Fibroblast of lung (primary cell): ENCODE measurements around the gene TLL1. TPM values are rescaled to one million over a fixed set of nuclear protein-coding genes. Genes with fewer than 3 reads are reported as not detected.

ENCODE experiments used
- DNase-seq, 2 donors: peaks; one replicate each; pipeline versions ENCODE4 v3.0.0 to v3.0.0-alpha.2; 2010; ENCODE audit warnings: low read depth in 2 of 2
- H2AFZ ChIP-seq: 2 replicates; pipeline ENCODE4 v1.5.1; 2012; ENCODE audit warnings: low read length, control low read depth, inconsistent platforms
- H3K27ac ChIP-seq: 2 replicates; pipeline ENCODE4 v1.5.1; 2011; ENCODE audit warnings: low read length, control low read depth; ENCODE audit not compliant: insufficient read depth
- H3K27me3 ChIP-seq: 2 replicates; pipeline ENCODE4 v1.5.1; 2011; ENCODE audit warnings: mild to moderate bottlenecking, low read length; ENCODE audit not compliant: control insufficient read depth, insufficient read depth
- H3K36me3 ChIP-seq: 2 replicates; pipeline ENCODE4 v1.5.1; 2011; ENCODE audit warnings: low read length; ENCODE audit not compliant: control insufficient read depth, insufficient read depth
- H3K4me1 ChIP-seq: 2 replicates; pipeline ENCODE4 v1.5.1; 2011; ENCODE audit warnings: low read length; ENCODE audit not compliant: control insufficient read depth, insufficient read depth; ENCODE audit errors: extremely low read depth
- H3K4me2 ChIP-seq: 2 replicates; pipeline ENCODE4 v1.5.1; 2011; ENCODE audit warnings: low read length, control low read depth; ENCODE audit not compliant: insufficient read depth; ENCODE audit errors: extremely low read depth
- H3K4me3 ChIP-seq, 4 experiments: fragments of 200-600 bp in 1 of 4; sonication (generic) in 1 of 4; replicated peaks in 1 of 4; 2 replicates each; pipeline ENCODE4 v1.5.1; 2011 to 2016; ENCODE audit warnings: low read length in 4 of 4, low read depth in 3 of 4, mild to moderate bottlenecking in 3 of 4, control low read depth in 2 of 4, inconsistent platforms in 1 of 4, mixed read lengths in 1 of 4; ENCODE audit not compliant: insufficient read depth in 1 of 4; ENCODE audit errors: control extremely low read depth in 1 of 4
- H3K79me2 ChIP-seq: 2 replicates; pipeline ENCODE4 v1.5.1; 2012; ENCODE audit warnings: mild to moderate bottlenecking, low read length, inconsistent platforms; ENCODE audit not compliant: control insufficient read depth, insufficient read depth
- H3K9ac ChIP-seq: 2 replicates; pipeline ENCODE4 v1.5.1; 2011; ENCODE audit warnings: mild to moderate bottlenecking, low read length, control low read depth; ENCODE audit not compliant: insufficient read depth
- H3K9me3 ChIP-seq: 2 replicates; pipeline ENCODE4 v1.5.1; 2012; ENCODE audit warnings: low read depth, low read length; ENCODE audit not compliant: control insufficient read depth, insufficient read depth
- H4K20me1 ChIP-seq: 2 replicates; pipeline ENCODE4 v1.5.1; 2011; ENCODE audit warnings: low read length; ENCODE audit not compliant: control insufficient read depth, insufficient read depth; ENCODE audit errors: extremely low read depth
- EZH2 ChIP-seq: IDR thresholded peaks from 2 replicates; pipeline ENCODE4 v1.5.1; 2012; ENCODE audit warnings: low read length, control low read depth, mild to moderate bottlenecking; ENCODE audit errors: missing control alignments
- polyA plus RNA-seq, 2 donors: library from polyadenylated mRNA; depleted of rRNA in 1 of 2; stranded (reverse) in 1 of 2; unstranded in 1 of 2; fragments of >200 nt; gene quantifications; 2 replicates each; pipeline ENCODE4 v1.2.1, GENCODE V29; 2011 to 2012; ENCODE audit warnings: missing spikeins in 1 of 2
- total RNA-seq: library from RNA; depleted of rRNA; stranded (reverse); fragments of >200 nt; gene quantifications from 2 replicates; pipeline ENCODE4 v1.2.1, GENCODE V29; 2014
- TF ChIP-seq, protein P1 (sequence below), 2 donors: IDR thresholded peaks in 1 of 2; conservative IDR thresholded peaks in 1 of 2; 1 replicate in 1 of 2; 2 replicates in 1 of 2; pipeline ENCODE4 v1.5.1; 2011 to 2012; ENCODE audit warnings: low read length in 2 of 2, control low read depth in 1 of 2, inconsistent platforms in 1 of 2, low read depth in 1 of 2, mild to moderate bottlenecking in 1 of 2

TLL1 gene
- total and polyA plus RNA-seq, 2 donors (not counting 1 experiment from before 2014, with no cell fraction given) = 0.33 to 2.7 TPM

DNA sequence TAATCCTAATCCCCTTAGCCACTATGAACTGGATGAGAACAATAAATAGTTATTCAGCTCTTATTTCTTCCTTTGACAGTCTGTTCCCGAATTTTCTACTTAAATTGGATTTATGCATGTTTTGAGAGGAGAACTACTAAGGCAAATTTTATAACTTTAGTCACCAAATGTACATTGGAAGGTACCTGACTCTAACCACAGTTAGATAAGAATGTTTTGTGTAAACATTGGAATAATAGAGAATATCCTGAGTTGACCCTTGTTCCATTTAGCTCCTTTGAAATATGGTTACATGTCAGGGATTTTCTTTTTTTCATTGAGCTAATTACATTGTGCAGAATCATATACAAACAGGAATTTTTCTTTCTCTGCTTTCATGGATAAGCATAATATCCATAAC lies 202.6 kb downstream of the TLL1 start:
- H3K4me3 ChIP-seq = no peak overlapping the region
- no peaks in the 10 kb centered on the region for H4K20me1 ChIP-seq
- H3K9ac ChIP-seq = no peak overlapping the region
- no peaks in the 10 kb centered on the region for H3K79me2 ChIP-seq
- H2AFZ ChIP-seq = no peak overlapping the region
- H3K9me3 ChIP-seq = no peaks in the 10 kb centered on the region
- no peak overlapping the region for H3K27ac ChIP-seq
- no peak for DNase-seq
- H3K4me2 ChIP-seq = no peak overlapping the region
- H3K36me3 ChIP-seq = no peaks in the 10 kb centered on the region
- no peaks in the 10 kb centered on the region for H3K27me3 ChIP-seq
- TF ChIP-seq, protein P1, sequence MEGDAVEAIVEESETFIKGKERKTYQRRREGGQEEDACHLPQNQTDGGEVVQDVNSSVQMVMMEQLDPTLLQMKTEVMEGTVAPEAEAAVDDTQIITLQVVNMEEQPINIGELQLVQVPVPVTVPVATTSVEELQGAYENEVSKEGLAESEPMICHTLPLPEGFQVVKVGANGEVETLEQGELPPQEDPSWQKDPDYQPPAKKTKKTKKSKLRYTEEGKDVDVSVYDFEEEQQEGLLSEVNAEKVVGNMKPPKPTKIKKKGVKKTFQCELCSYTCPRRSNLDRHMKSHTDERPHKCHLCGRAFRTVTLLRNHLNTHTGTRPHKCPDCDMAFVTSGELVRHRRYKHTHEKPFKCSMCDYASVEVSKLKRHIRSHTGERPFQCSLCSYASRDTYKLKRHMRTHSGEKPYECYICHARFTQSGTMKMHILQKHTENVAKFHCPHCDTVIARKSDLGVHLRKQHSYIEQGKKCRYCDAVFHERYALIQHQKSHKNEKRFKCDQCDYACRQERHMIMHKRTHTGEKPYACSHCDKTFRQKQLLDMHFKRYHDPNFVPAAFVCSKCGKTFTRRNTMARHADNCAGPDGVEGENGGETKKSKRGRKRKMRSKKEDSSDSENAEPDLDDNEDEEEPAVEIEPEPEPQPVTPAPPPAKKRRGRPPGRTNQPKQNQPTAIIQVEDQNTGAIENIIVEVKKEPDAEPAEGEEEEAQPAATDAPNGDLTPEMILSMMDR (conservative IDR thresholded peaks at IDR 0.05 in 1 of 2, IDR thresholded peaks at IDR 0.05 in 1 of 2; ENCODE audit: low read depth in 1 of 2, low read length in 2 of 2) = no peak
- no peak for TF ChIP-seq EZH2
- H3K4me1 ChIP-seq = no peaks in the 10 kb centered on the region

DNA sequence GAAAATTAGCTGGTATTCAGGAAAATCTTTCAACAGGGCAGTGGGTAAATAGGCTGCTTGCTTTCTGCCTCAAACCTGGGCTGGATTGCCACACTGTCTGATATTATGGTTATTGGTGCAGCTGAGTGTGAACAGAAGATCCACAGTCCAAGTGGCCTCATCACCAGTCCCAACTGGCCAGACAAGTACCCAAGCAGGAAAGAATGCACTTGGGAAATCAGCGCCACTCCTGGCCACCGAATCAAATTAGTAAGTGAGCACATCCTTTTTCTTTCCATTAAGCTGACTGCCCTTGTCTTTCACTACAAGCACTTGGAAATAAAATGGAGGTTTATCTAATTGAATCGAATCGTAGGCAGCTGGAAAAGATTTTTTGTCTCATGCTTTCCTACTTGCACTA lies 204.7 kb downstream of the TLL1 start:
- no peak for DNase-seq
- Histone ChIP-seq H3K4me1 (no peaks in the 10 kb centered on the region), H3K9ac (no peak overlapping the region), H3K27ac (no peak overlapping the region), H3K4me2 (no peak overlapping the region), H3K9me3 (no peaks in the 10 kb centered on the region), H3K79me2 (no peaks in the 10 kb centered on the region), H2AFZ (no peak overlapping the region), H3K27me3 (no peaks in the 10 kb centered on the region), H3K4me3 (no peak overlapping the region), H3K36me3 (no peaks in the 10 kb centered on the region), H4K20me1 (no peaks in the 10 kb centered on the region)
- TF ChIP-seq EZH2 = no peak
- TF ChIP-seq, protein P1 (conservative IDR thresholded peaks at IDR 0.05 in 1 of 2, IDR thresholded peaks at IDR 0.05 in 1 of 2; ENCODE audit: low read depth in 1 of 2, low read length in 2 of 2) = no peak

DNA sequence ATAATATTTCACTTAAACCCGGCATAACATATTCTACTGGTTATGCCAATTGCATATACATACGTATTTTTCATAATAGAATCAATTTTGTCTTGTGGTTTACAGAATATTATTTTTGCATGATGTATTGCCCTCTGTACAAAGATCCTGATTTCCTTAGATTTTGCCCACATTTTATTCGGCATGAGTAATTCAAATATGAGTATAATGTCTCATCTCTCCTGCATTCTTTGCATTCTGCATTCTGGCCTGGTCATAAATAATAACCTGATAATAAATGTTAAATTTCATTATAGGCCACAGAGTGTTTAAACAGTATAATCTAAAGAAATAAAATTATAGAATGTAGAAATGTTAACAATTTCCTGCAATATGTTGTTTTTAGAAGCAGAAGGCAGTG lies 205.3 kb downstream of the TLL1 start:
- H3K36me3 ChIP-seq = no peaks in the 10 kb centered on the region
- H3K79me2 ChIP-seq = no peaks in the 10 kb centered on the region
- H3K9me3 ChIP-seq = no peaks in the 10 kb centered on the region
- no peak overlapping the region for H2AFZ ChIP-seq
- no peak overlapping the region for H3K4me3 ChIP-seq
- no peak overlapping the region for H3K9ac ChIP-seq
- no peak overlapping the region for H3K27ac ChIP-seq
- no peaks in the 10 kb centered on the region for H4K20me1 ChIP-seq
- H3K4me1 ChIP-seq = no peaks in the 10 kb centered on the region
- no peak for TF ChIP-seq EZH2
- TF ChIP-seq, protein P1 (conservative IDR thresholded peaks at IDR 0.05 in 1 of 2, IDR thresholded peaks at IDR 0.05 in 1 of 2; ENCODE audit: low read depth in 1 of 2, low read length in 2 of 2) = no peak
- H3K4me2 ChIP-seq = no peak overlapping the region
- H3K27me3 ChIP-seq = no peaks in the 10 kb centered on the region
- DNase-seq = no peak
